Stimulated activated CD8-positive, alpha-beta memory T cell treated with anti-CD3 and anti-CD28 coated beads, Interleukin-2, amount 100 ng/mL, for 48 hours (primary cell): Measurements from ENCODE around the gene PCDHGC5.

ENCODE experiments used
- DNase-seq, 2 donors: peaks; one replicate each; pipeline ENCODE4 v3.0.0-alpha.2; 2020; ENCODE audit warnings: low read depth in 2 of 2

The PCDHGC5 gene

GRCh38 chr5:141512911-141513626 is 24.2 kb downstream of the PCDHGC5 start:
- no peak for DNase-seq

- peak; percentile 46 to 59 for DNase-seq
Observed at GRCh38 chr5:141513627-141514329, 24.9 kb downstream of the PCDHGC5 start.

- DNase-seq = no peak
Observed at GRCh38 chr5:141514330-141515133, 25.7 kb downstream of the PCDHGC5 start.

- DNase-seq = no peak
Observed at GRCh38 chr5:141515141-141515540, 26.3 kb downstream of the PCDHGC5 start.

- DNase-seq = no peak
Observed at GRCh38 chr5:141515946-141516671, 27.2 kb downstream of the PCDHGC5 start.

GRCh38 chr5:141516672-141517025 is 27.8 kb downstream of the PCDHGC5 start:
- no peak for DNase-seq

- DNase-seq = no peak
Observed at GRCh38 chr5:141517312-141517711, 28.4 kb downstream of the PCDHGC5 start.

- no peak for DNase-seq
Observed at GRCh38 chr5:141517880-141518617, 29.2 kb downstream of the PCDHGC5 start.

GRCh38 chr5:141518618-141519015 is 29.7 kb downstream of the PCDHGC5 start:
- DNase-seq = no peak

GRCh38 chr5:141519605-141520565 is 31.0 kb downstream of the PCDHGC5 start:
- no peak for DNase-seq

- DNase-seq = no peak
Observed at GRCh38 chr5:141521244-141521781, 32.4 kb downstream of the PCDHGC5 start.

GRCh38 chr5:141522301-141522700 is 33.4 kb downstream of the PCDHGC5 start:
- DNase-seq = no peak

GRCh38 chr5:141523991-141524390 is 35.1 kb downstream of the PCDHGC5 start:
- DNase-seq = no peak

GRCh38 chr5:141524604-141525597 is 36.0 kb downstream of the PCDHGC5 start:
- peak in 1 of 2 donors; percentile 30 for DNase-seq

- DNase-seq = no peak
Observed at GRCh38 chr5:141525653-141526052, 36.8 kb downstream of the PCDHGC5 start.

- no peak for DNase-seq
Observed at GRCh38 chr5:141527426-141527825, 38.5 kb downstream of the PCDHGC5 start.

GRCh38 chr5:141528291-141528984 is 39.6 kb downstream of the PCDHGC5 start:
- no peak for DNase-seq

- DNase-seq = no peak
Observed at GRCh38 chr5:141529002-141529401, 40.1 kb downstream of the PCDHGC5 start.
